Stimulated activated CD8-positive, alpha-beta memory T cell treated with anti-CD3 and anti-CD28 coated beads, Interleukin-4, amount 100 ng/mL, for 24 hours (primary cell): ENCODE measurements around the gene GADL1.

Source experiments
- DNase-seq: peaks from one replicate; pipeline ENCODE4 v3.0.0-alpha.2; 2020; ENCODE audit warnings: low read depth

The GADL1 gene

GRCh38 chr3:30878862-30879261 lies 15.6 kb downstream of the GADL1 start:
- DNase-seq: no peak

- no peak for DNase-seq
Measured at GRCh38 chr3:30875505-30875904, 19.0 kb downstream of the GADL1 start.

- DNase-seq: no peak
Measured at GRCh38 chr3:30873671-30874070, 20.8 kb downstream of the GADL1 start.

GRCh38 chr3:30872879-30873278 lies 21.6 kb downstream of the GADL1 start:
- DNase-seq: no peak

GRCh38 chr3:30871720-30872119 lies 22.7 kb downstream of the GADL1 start:
- no peak for DNase-seq

GRCh38 chr3:30864836-30865235 lies 29.6 kb downstream of the GADL1 start:
- DNase-seq: no peak

GRCh38 chr3:30864132-30864531 lies 30.3 kb downstream of the GADL1 start:
- no peak for DNase-seq

GRCh38 chr3:30862004-30862403 lies 32.5 kb downstream of the GADL1 start:
- no peak for DNase-seq

- DNase-seq: no peak
Measured at GRCh38 chr3:30858894-30859389, 35.5 kb downstream of the GADL1 start.

- no peak for DNase-seq
Measured at GRCh38 chr3:30855400-30856292, 38.8 kb downstream of the GADL1 start.

GRCh38 chr3:30852833-30853232 lies 41.6 kb downstream of the GADL1 start:
- DNase-seq: no peak

GRCh38 chr3:30848087-30848779 lies 46.2 kb downstream of the GADL1 start:
- no peak for DNase-seq

GRCh38 chr3:30847592-30847991 lies 46.9 kb downstream of the GADL1 start:
- DNase-seq: no peak

- DNase-seq: no peak
Measured at GRCh38 chr3:30845606-30846005, 48.9 kb downstream of the GADL1 start.

- DNase-seq: no peak
Measured at GRCh38 chr3:30843877-30844276, 50.6 kb downstream of the GADL1 start.

- DNase-seq: no peak
Measured at GRCh38 chr3:30836141-30836540, 58.3 kb downstream of the GADL1 start.

- no peak for DNase-seq
Measured at GRCh38 chr3:30835667-30836066, 58.8 kb downstream of the GADL1 start.

GRCh38 chr3:30832961-30833575 lies 61.4 kb downstream of the GADL1 start:
- DNase-seq: no peak

- no peak for DNase-seq
Measured at GRCh38 chr3:30827080-30827479, 67.4 kb downstream of the GADL1 start.

GRCh38 chr3:30826531-30826942 lies 67.9 kb downstream of the GADL1 start:
- no peak for DNase-seq

- DNase-seq: no peak
Measured at GRCh38 chr3:30819067-30819798, 75.2 kb downstream of the GADL1 start.

GRCh38 chr3:30813734-30814133 lies 80.7 kb downstream of the GADL1 start:
- no peak for DNase-seq
